Endodermal cell (in vitro differentiated cells): ENCODE data around the gene IGFL1. TPM values are rescaled to one million over a fixed set of nuclear protein-coding genes. Genes with fewer than 3 reads are reported as not detected.
A peak's percentile ranks its signal among the peaks of the same experiment; 100 is the strongest.
"Not testable (repeated sequence)": the region's sequence is repeated elsewhere in the genome, so short reads cannot be mapped to it uniquely, and the experiment has no call there.

Experiments
- DNase-seq: peaks from one replicate; pipeline ENCODE4 v3.0.0-alpha.2; 2017
- H3K27ac ChIP-seq: 2 replicates; pipeline ENCODE4 v1.5.1; 2013; ENCODE audit warnings: mild to moderate bottlenecking, low read depth, low read length, moderate library complexity
- H3K27me3 ChIP-seq: 2 replicates; pipeline ENCODE4 v1.6.1; 2013; ENCODE audit warnings: mild to moderate bottlenecking, low read length, moderate library complexity; ENCODE audit not compliant: insufficient read depth, control insufficient read depth, poor library complexity, severe bottlenecking
- H3K36me3 ChIP-seq: 2 replicates; pipeline ENCODE4 v1.7.0; 2013; ENCODE audit warnings: mild to moderate bottlenecking, low read length, moderate library complexity; ENCODE audit not compliant: control insufficient read depth, insufficient read depth
- H3K4me1 ChIP-seq: one replicate; pipeline ENCODE4 v1.7.0; 2013; ENCODE audit warnings: low read length; ENCODE audit not compliant: control insufficient read depth, insufficient read depth
- H3K4me3 ChIP-seq: 2 replicates; pipeline ENCODE4 v1.5.1; 2013; ENCODE audit warnings: mild to moderate bottlenecking, low read length, moderate library complexity
- H3K9ac ChIP-seq: 2 replicates; pipeline ENCODE4 v1.6.1; 2013; ENCODE audit warnings: mild to moderate bottlenecking, low read length, moderate library complexity; ENCODE audit not compliant: poor library complexity, severe bottlenecking; ENCODE audit errors: extremely low read depth
- H3K9me3 ChIP-seq: 2 replicates; pipeline ENCODE4 v1.6.1; 2013; ENCODE audit warnings: mild to moderate bottlenecking, low read length, moderate library complexity; ENCODE audit not compliant: control insufficient read depth
- H3K27ac Mint-ChIP-seq: 2 replicates; pipeline ENCODE4 v1.8.0; 2020; ENCODE audit warnings: mixed read lengths
- H3K27me3 Mint-ChIP-seq: 2 replicates; pipeline ENCODE4 v1.8.0; 2021; ENCODE audit warnings: mild to moderate bottlenecking, mixed read lengths; ENCODE audit not compliant: insufficient read depth
- H3K36me3 Mint-ChIP-seq: 2 replicates; pipeline ENCODE4 v1.8.0; 2020; ENCODE audit warnings: low read depth, mixed read lengths
- H3K4me1 Mint-ChIP-seq: 2 replicates; pipeline ENCODE4 v1.8.0; 2020; ENCODE audit warnings: mixed read lengths
- H3K4me3 Mint-ChIP-seq: 2 replicates; pipeline ENCODE4 v1.8.0; 2020; ENCODE audit warnings: mild to moderate bottlenecking, moderate library complexity, mixed read lengths
- H3K9me3 Mint-ChIP-seq: 2 replicates; pipeline ENCODE4 v1.8.0; 2020; ENCODE audit warnings: mild to moderate bottlenecking, mixed read lengths
- CTCF ChIP-seq: fragments of 200-600 bp; sonication (generic); conservative IDR thresholded peaks from 2 replicates; pipeline ENCODE4 v1.5.0; 2021; ENCODE audit warnings: antibody characterized with exemption, mild to moderate bottlenecking
- WGBS, 2 experiments: methylation state at CpG; one replicate each; pipeline versions ENCODE4 v1.1.5 to v1.1.7; 2013; ENCODE audit warnings: missing lambda C conversion rate in 2 of 2, mixed read lengths in 1 of 2; ENCODE audit not compliant: insufficient coverage in 1 of 2, insufficient read length in 1 of 2; 5-methylcytosine and 5-hydroxymethylcytosine counted together
- total RNA-seq, 2 donors: library from RNA; stranded (reverse); fragmentation: NEBNext Ultra II Directional in 1 of 2; extraction: Animal tissue kit (Norgen Biotek cat#: 25700) in 1 of 2; gene quantifications; 2 replicates in 1 of 2; 3 replicates in 1 of 2; pipeline ENCODE4 v1.2.1, GENCODE V29; 2021

The IGFL1 gene
- total RNA-seq, 2 donors from 2014 or later, result not detected

GRCh38 chr19:46182476-46182875, 47.1 kb upstream of the IGFL1 start:
- peaks cover 15% of the 10 kb centered on the region for H3K4me1 Mint-ChIP-seq
- no peak for TF ChIP-seq CTCF
- no peak overlapping the region for H3K4me3 Mint-ChIP-seq
- H3K27ac Mint-ChIP-seq, result no peak overlapping the region
- H3K9me3 ChIP-seq, result no peaks in the 10 kb centered on the region
- no peak overlapping the region for H3K27ac ChIP-seq
- no peak for DNase-seq
- peaks cover 7% of the 10 kb centered on the region for H3K4me1 ChIP-seq
- H3K36me3 Mint-ChIP-seq, result no peaks in the 10 kb centered on the region
- peaks cover 11% of the 10 kb centered on the region for H3K27me3 Mint-ChIP-seq
- WGBS, 2 experiments, result 94 to 96% methylated on average over 7 to 8 of the region's 8 CpGs
- no peaks in the 10 kb centered on the region for H3K36me3 ChIP-seq
- no peak overlapping the region for H3K4me3 ChIP-seq
- H3K9ac ChIP-seq, result no peak overlapping the region
- H3K9me3 Mint-ChIP-seq, result peaks cover 1% of the 10 kb centered on the region
- H3K27me3 ChIP-seq, result no peaks in the 10 kb centered on the region

GRCh38 chr19:46184775-46185710, 44.5 kb upstream of the IGFL1 start:
- not testable (repeated sequence) for H3K27ac Mint-ChIP-seq, H3K4me3 Mint-ChIP-seq, H3K27me3 ChIP-seq, H3K9ac ChIP-seq, H3K36me3 Mint-ChIP-seq, H3K36me3 ChIP-seq, H3K9me3 Mint-ChIP-seq, DNase-seq, H3K27ac ChIP-seq, H3K4me3 ChIP-seq, H3K9me3 ChIP-seq
- Mint-ChIP-seq H3K27me3 (peaks cover 11% of the 10 kb centered on the region), H3K4me1 (peaks cover 15% of the 10 kb centered on the region)
- 85 to 97% methylated on average over 3 to 6 of the region's 6 CpGs for WGBS, 2 experiments
- H3K4me1 ChIP-seq, result peaks cover 10% of the 10 kb centered on the region

- H3K36me3 ChIP-seq, result no peaks in the 10 kb centered on the region
- WGBS, 2 experiments, result 93 to 96% methylated on average over 11 to 20 of the region's 20 CpGs
- DNase-seq, result peak; percentile 53
- TF ChIP-seq CTCF, result peak; percentile 27
- no peaks in the 10 kb centered on the region for H3K9me3 ChIP-seq
- no peak overlapping the region for H3K9ac ChIP-seq
- no peaks in the 10 kb centered on the region for H3K27me3 ChIP-seq
- Mint-ChIP-seq H3K4me1 (peaks cover 19% of the 10 kb centered on the region), H3K36me3 (no peaks in the 10 kb centered on the region), H3K9me3 (peaks cover 1% of the 10 kb centered on the region), H3K27ac (no peak overlapping the region), H3K4me3 (no peak overlapping the region), H3K27me3 (peaks cover 12% of the 10 kb centered on the region)
- H3K4me1 ChIP-seq, result peaks cover 10% of the 10 kb centered on the region
- peak overlapping the region; percentile 32 for H3K4me3 ChIP-seq
- no peak overlapping the region for H3K27ac ChIP-seq
Observed at GRCh38 chr19:46186101-46186716, 43.3 kb upstream of the IGFL1 start.
